Prostate gland (tissue), 2 donors: ENCODE measurements around the gene OGFRL1.

Experiments
- POLR2A ChIP-seq: fragments of 450-650 bp; IDR thresholded peaks from one replicate; pipeline ENCODE4 v1.6.1; 2016; ENCODE audit warnings: antibody characterized with exemption, mild to moderate bottlenecking
- TF ChIP-seq, protein P1 (sequence below), 4 experiments: fragments of 200-600 bp in 2 of 4; fragments of 450-650 bp in 2 of 4; sonication (generic) in 2 of 4; IDR thresholded peaks; 1 replicate in 3 of 4; 2 replicates in 1 of 4; pipeline ENCODE4 v1.5.1; 2016 to 2019; ENCODE audit warnings: antibody characterized with exemption in 4 of 4, mild to moderate bottlenecking in 2 of 4, moderate library complexity in 2 of 4

DNA sequence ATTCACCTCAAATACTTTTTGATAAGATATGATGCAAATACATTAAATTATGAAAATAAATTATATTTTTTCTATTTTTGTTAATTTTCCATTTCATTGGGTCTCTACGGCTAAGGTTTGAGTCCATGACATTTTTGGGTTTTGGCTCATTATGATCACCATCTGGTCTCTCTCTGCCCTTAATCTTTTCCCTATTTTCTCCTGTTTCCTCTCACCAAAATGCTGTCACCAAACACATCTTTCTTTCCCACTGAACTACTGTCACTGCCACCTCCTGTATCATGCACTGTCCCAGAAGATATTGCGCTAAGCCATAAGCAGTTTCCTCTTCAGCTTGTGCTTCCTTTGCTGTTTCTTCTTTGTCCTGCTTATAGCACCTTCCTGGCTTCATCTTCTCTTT, 42.0 kb upstream of the OGFRL1 start:
- TF ChIP-seq, protein P1, sequence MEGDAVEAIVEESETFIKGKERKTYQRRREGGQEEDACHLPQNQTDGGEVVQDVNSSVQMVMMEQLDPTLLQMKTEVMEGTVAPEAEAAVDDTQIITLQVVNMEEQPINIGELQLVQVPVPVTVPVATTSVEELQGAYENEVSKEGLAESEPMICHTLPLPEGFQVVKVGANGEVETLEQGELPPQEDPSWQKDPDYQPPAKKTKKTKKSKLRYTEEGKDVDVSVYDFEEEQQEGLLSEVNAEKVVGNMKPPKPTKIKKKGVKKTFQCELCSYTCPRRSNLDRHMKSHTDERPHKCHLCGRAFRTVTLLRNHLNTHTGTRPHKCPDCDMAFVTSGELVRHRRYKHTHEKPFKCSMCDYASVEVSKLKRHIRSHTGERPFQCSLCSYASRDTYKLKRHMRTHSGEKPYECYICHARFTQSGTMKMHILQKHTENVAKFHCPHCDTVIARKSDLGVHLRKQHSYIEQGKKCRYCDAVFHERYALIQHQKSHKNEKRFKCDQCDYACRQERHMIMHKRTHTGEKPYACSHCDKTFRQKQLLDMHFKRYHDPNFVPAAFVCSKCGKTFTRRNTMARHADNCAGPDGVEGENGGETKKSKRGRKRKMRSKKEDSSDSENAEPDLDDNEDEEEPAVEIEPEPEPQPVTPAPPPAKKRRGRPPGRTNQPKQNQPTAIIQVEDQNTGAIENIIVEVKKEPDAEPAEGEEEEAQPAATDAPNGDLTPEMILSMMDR (IDR thresholded peaks at IDR 0.05) = no peak
- TF ChIP-seq POLR2A = no peak
